22Rv1 (cell line): Measurements from ENCODE around the gene PADI6.
A peak's percentile ranks its signal among the peaks of the same experiment; 100 is the strongest.

Source experiments
- ZFX ChIP-seq: fragments of 450-650 bp; IDR thresholded peaks from 2 replicates; pipeline ENCODE4 v1.6.1; 2017; ENCODE audit warnings: antibody characterized with exemption, borderline replicate concordance
- TF ChIP-seq, protein P1 (sequence below): fragments of 450-650 bp; IDR thresholded peaks from 2 replicates; pipeline ENCODE4 v1.5.1; 2017; ENCODE audit warnings: mild to moderate bottlenecking

- TF ChIP-seq, protein P1, sequence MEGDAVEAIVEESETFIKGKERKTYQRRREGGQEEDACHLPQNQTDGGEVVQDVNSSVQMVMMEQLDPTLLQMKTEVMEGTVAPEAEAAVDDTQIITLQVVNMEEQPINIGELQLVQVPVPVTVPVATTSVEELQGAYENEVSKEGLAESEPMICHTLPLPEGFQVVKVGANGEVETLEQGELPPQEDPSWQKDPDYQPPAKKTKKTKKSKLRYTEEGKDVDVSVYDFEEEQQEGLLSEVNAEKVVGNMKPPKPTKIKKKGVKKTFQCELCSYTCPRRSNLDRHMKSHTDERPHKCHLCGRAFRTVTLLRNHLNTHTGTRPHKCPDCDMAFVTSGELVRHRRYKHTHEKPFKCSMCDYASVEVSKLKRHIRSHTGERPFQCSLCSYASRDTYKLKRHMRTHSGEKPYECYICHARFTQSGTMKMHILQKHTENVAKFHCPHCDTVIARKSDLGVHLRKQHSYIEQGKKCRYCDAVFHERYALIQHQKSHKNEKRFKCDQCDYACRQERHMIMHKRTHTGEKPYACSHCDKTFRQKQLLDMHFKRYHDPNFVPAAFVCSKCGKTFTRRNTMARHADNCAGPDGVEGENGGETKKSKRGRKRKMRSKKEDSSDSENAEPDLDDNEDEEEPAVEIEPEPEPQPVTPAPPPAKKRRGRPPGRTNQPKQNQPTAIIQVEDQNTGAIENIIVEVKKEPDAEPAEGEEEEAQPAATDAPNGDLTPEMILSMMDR = peak; percentile 35; the same call in 1 of the 2 replicates
- no peak for TF ChIP-seq ZFX
Measured at GRCh38 chr1:17338706-17339493, 33.1 kb upstream of the PADI6 start.
